COLO668 (cell line): ENCODE measurements around the gene GGACT.

Experiments used
- DNase-seq: peaks from one replicate; lab custom pipeline; 2025; ENCODE audit not compliant: unreplicated experiment; lab: John Stamatoyannopoulos, UW

The GGACT gene

DNA sequence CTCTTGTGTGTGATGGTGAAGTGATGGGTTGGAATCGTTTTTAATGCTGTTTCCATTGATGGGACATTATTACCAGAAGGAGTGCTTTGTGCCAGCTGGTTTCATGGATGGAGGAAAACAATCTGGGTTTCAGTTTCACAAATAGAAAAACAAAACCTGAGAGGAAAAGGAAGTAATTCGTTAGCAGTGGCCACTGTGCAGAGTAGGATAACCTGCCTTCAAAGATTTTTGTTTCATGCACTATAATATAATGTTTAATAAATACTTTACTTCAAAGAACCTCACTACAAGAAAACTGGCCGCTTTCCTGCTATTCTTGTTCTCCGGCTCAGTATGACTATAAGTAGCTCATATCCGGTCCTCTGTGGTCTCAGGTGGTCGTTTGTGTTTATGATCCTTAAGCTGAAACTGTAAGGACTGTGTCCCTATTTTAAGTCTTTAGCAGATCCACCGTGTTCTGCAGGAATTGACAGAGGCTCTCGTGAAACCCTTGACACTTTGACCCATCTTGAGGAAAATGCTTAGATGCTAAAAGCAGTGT, 104.7 kb downstream of the GGACT start:
- no peak for DNase-seq

DNA sequence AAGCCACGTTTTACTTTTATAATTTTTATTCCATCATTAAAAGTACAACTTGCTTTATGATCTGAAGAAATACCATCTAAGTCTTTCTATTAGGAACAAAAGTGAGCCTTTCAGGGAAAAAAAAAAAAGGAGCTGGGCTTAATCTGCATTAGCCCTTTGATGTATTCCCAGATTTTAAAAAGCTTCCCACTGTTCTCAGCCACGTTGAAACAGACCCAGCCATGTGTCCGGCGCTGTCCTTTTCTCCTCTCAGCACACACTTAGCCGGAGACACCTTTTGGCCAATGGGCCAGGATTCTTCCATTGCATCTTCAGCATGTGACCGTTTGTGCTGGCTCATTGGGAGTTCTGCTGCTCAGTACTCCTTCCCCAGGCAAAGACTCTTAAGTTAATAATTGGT, 105.5 kb downstream of the GGACT start:
- no peak for DNase-seq

DNA sequence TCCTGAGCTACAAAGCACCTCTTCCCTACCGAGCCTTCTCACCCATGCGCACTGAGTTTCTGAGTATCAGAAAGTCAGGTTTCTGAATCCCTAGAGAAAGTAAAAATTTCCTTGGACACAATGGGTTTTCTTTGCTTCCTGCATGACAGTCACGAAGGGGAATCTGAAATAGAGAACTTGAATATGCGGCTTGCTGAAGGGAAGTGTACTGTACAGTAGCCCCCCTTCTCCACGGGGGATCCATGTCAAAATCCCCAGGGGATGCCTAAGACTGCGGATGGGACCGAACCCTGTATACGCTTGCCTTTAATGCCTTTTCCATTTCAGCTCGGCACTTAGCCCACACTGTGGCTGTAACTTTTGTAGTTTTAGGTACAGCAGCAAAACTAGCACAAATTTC, 107.9 kb downstream of the GGACT start:
- no peak for DNase-seq
